HL-60 (cell line): ENCODE measurements around the gene P2RY6.
A peak's percentile ranks its signal among the peaks of the same experiment; 100 is the strongest.

Source experiments
- DNase-seq, 2 experiments: peaks; one replicate each; pipeline ENCODE4 v3.0.0-alpha.2; 2010 to 2020; ENCODE audit warnings: low read depth in 1 of 2, low spot score in 1 of 2
- H3K27ac ChIP-seq: fragments of 250-450 bp; sonication (Bioruptor Pico); replicated peaks from 2 replicates; pipeline ENCODE4 v1.5.1; 2020; ENCODE audit warnings: mild to moderate bottlenecking, moderate library complexity
- H3K27me3 ChIP-seq: fragments of 250-450 bp; sonication (Bioruptor Pico); 2 replicates; pipeline ENCODE4 v1.5.1; 2021; ENCODE audit warnings: mild to moderate bottlenecking, moderate library complexity; ENCODE audit not compliant: insufficient read depth, poor library complexity, severe bottlenecking
- H3K4me3 ChIP-seq: replicated peaks from 2 replicates; pipeline ENCODE4 v1.5.1; 2011; ENCODE audit warnings: mild to moderate bottlenecking, control low read depth, low read length; ENCODE audit not compliant: insufficient read depth
- GABPA ChIP-seq: IDR thresholded peaks from 2 replicates; pipeline ENCODE4 v1.6.1; 2012; ENCODE audit warnings: low read depth
- POLR2AphosphoS5 ChIP-seq: IDR thresholded peaks from 2 replicates; pipeline ENCODE4 v1.6.1; 2012; ENCODE audit warnings: low read depth
- REST ChIP-seq: IDR thresholded peaks from 2 replicates; pipeline ENCODE4 v1.6.1; 2012; ENCODE audit warnings: low read depth; ENCODE audit not compliant: insufficient replicate concordance
- SPI1 ChIP-seq: IDR thresholded peaks from 2 replicates; pipeline ENCODE4 v1.6.1; 2012; ENCODE audit warnings: low read depth, mild to moderate bottlenecking, borderline replicate concordance
- TF ChIP-seq, protein P1 (sequence below): IDR thresholded peaks from one replicate; pipeline ENCODE4 v1.5.1; 2011; ENCODE audit warnings: low read length, control low read depth, inconsistent platforms; ENCODE audit not compliant: insufficient read depth

The P2RY6 gene

DNA sequence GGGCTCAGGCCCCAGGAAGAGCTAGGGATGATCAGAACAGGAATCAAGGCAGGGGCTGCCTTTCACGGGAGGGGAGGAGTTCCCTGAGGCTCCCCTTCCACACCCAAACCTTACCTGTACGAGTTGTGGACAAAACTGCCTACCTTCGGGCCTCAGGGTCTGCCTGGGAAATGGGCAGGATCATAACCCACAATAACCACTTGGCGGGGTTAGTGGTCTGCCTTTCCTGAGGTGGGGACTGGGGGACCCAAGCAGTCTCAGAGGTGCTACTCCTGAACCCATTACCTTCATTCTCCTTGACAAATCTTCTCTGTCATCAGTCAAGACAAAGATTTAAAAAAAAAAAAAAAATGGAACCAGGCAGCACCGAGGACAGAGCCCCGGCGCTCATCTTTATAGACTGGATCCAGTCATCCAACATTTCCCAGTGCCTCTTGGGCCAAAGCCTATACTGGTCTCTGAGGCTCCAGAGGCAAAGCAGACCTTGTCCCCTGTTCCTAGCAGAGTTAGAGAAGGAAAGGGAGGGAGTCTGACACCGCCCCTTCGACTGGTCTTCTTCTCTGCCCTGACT, 14.2 kb downstream of the P2RY6 start:
- H3K27ac ChIP-seq = no peak overlapping the region
- no peak overlapping the region for H3K4me3 ChIP-seq
- TF ChIP-seq REST (peak; percentile 75), GABPA (no peak)
- H3K27me3 ChIP-seq = no peaks in the 10 kb centered on the region
- DNase-seq = no peak

DNA sequence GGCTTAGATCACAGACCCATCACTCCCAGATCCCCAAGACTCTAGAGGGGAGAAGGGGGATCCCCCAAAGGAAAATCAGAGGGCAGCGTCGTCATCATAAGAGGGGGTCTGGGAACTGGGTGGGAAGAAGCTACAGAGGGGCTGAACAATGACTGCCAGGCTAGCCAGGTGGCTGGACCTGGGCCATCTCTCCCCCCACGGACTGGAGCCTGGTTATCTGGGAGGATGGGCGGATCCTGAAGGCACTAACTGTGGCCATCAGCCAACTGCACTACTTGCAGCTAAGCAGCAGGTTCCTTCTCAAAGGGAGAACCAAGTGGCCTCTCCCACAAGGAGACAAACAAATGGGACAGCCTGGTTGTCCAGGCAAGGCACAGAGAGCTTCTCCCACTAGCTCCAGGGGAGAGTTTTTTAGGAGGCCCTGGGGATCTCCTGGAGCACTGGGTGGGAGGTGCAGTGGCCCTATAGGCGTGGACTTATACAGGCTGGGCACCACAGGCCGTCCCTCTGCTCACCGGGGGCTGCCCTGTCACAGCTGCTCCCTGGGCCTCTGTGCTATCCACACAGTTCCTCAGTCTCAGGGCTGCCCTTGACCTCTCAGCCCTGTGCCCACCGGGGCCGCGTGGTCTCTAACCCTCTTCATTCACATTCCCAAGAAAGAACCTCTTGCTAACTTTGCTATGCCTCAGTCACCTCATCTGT, 15.4 kb downstream of the P2RY6 start:
- DNase-seq = no peak
- H3K27me3 ChIP-seq = no peaks in the 10 kb centered on the region
- no peak overlapping the region for H3K4me3 ChIP-seq
- no peak for TF ChIP-seq POLR2AphosphoS5
- TF ChIP-seq, protein P1, sequence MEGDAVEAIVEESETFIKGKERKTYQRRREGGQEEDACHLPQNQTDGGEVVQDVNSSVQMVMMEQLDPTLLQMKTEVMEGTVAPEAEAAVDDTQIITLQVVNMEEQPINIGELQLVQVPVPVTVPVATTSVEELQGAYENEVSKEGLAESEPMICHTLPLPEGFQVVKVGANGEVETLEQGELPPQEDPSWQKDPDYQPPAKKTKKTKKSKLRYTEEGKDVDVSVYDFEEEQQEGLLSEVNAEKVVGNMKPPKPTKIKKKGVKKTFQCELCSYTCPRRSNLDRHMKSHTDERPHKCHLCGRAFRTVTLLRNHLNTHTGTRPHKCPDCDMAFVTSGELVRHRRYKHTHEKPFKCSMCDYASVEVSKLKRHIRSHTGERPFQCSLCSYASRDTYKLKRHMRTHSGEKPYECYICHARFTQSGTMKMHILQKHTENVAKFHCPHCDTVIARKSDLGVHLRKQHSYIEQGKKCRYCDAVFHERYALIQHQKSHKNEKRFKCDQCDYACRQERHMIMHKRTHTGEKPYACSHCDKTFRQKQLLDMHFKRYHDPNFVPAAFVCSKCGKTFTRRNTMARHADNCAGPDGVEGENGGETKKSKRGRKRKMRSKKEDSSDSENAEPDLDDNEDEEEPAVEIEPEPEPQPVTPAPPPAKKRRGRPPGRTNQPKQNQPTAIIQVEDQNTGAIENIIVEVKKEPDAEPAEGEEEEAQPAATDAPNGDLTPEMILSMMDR = no peak
- no peak for TF ChIP-seq REST
- TF ChIP-seq GABPA = no peak
- TF ChIP-seq SPI1 = no peak
- H3K27ac ChIP-seq = peak overlapping the region; percentile 17; the same call in 1 of the 2 replicates

DNA sequence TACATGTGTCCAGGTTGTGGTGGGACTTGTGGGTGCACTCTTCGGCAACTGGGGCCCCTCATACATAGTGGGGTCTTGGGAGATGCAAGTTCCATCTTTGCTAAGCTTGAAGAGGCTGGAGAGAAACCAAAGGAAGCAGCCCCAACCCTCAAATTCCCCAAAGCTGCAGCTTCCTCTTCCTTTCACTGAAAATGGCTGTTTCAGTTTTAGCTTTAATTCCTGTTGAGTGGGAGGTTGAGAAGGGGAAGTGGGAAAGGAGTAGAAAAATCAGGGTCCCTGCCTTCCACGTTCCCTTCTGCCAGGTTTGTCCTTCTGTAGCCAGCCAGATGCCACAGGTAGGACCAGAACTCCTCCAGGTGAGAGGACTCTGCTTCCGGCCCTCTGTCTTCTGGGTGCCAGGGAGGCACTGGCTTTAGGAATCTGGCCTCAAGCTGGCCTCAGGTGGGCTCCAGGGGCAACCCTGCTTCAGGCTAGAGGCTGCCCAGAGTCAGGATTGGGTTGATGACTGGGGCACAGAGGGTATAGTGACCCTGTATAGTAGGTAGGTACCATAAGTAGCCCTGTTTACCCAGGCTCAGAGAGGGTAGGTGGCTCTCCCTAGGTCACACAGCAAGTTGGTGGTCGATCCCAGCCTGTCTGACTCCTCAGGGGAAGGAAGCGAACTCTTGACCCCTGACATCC, 16.2 kb downstream of the P2RY6 start:
- peak; percentile 96 for TF ChIP-seq SPI1
- TF ChIP-seq POLR2AphosphoS5 = no peak
- Histone ChIP-seq H3K27me3 (no peaks in the 10 kb centered on the region), H3K4me3 (no peak overlapping the region), H3K27ac (peak overlapping the region; percentile 17)
- peak; percentile 29 to 56 for DNase-seq

DNA sequence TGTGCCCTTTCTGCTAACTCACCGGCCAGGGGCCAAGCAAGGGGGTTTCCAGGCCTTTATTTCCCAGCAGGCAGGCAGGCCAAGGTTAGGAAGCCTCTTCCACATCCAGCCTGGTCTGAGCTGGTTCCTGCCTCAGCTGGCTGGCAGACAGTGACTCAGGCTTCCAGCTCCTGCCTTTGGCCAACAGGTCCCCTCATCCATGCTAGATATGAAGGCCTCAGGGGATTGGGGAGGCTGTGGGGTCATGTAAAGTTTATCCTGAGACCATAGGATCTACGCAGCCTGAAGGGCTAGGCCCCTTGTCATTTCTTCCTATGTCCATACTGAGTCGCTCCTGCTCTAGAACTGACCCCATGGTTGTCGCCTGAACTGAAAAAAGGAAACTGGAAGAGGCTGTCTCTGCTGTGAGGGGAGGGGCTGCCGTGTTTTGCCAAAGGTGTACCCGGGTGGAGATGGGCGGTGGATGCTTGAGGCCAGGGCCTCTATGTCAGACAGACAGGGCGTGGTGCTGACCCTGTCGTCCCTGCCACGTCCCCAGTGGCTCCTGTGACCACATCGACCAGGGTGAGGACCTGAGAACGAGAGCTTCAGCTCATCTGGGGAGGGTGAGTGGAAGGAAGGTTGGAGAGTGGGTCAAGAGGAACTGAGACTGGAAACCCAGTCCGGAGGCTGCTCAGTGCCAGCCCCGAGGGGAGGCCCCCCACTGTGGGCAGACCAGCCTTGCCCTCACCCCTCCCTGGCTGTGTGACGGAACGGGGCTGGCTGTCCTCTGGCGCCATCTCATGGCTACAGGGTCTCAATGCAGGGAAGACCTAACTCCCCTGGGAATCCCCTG, 17.0 kb downstream of the P2RY6 start:
- TF ChIP-seq, protein P1 = peak; percentile 95
- no peak for TF ChIP-seq SPI1
- no peaks in the 10 kb centered on the region for H3K27me3 ChIP-seq
- DNase-seq = peak; percentile 57 to 72
- H3K4me3 ChIP-seq = peak overlapping the region; percentile 12
- peak overlapping the region; percentile 9 for H3K27ac ChIP-seq
